ENCODE results near the gene C16orf74. TPM values are rescaled to one million over a fixed set of nuclear protein-coding genes. Genes with fewer than 3 reads are reported as not detected.

Gene C16orf74
- total RNA-seq, 1 donor from 2014 or later = 0.30 TPM

DNA sequence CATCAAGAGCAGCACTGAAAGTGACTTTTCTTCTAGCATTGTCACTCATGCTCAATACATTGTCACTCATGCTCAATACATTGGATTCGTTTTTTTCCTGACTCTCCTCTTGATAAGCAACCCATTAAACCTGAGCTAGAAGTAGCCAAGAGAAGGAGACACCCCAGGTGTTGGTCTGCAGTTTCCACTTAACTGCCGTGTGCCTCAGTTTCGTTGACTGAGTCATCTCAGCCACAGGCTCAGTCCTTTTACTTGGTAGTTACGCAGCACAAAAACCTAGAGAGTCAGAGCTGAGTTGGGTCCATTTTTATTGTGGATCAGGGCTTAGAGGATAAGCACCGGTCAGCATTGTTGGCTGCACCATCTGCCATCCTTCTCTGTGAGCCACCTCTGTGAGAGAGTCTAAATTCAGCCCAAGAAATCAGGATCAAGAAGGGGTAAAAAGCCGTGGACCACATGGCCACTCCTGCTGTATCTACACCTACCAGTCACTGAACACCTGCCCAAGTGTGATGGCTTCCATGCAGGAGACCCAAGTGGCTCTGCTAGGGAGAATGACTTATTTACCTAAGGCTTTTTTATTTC, 73.4 kb downstream of the C16orf74 start:
- ATAC-seq = no peak
- DNase-seq (ENCODE audit: low spot score) = no peak

DNA sequence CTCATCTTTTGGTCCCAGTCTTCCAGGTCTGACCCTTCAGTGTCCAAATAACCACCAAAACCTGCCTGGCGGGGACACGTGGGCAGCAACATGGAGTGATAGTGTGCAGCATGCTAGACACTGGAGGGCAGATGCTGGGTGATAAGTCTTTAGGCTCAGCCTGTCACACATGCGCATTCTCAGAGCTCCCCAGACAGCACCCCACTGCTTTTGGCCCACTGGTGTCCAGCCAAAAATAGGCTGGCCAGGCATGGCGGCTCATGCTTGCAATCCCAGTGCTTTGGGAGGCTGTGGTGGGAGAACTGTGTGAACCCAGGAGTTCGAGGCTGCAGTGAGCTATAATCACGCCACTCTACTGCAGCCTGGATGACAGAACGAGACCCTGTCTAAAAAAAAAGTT, 74.4 kb downstream of the C16orf74 start:
- no peak for ATAC-seq
- no peak for DNase-seq (ENCODE audit: low spot score)

DNA sequence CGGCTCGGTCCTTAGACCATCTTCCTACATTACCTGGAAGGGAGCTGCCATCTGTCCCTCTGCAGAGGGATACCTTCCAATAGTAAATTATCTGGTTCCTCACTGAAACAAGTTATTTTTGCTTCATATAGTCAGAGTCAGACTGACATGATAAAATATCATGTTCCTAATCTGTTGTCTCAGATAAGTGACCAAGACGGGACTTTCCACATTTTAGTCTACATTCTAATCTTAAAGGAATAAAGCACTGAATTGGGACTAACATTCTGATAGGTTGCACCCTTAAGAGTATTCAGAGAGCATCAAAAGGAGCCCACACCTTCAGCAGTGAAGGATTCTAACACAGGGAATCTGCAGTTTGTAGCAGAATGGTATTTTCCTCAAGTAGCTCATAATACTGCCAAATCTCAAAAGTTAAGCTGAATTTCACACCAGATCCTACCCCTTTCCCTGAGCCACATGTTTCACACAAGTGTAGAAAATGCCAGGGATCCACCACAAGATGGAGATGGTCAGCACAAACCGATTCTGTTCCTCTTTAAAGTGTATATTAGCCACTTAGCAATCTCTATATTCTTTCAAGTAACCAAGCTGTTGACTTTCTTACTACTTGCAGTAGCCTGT, 75.5 kb downstream of the C16orf74 start:
- ATAC-seq (no peak), DNase-seq (ENCODE audit: low spot score) (no peak)

DNA sequence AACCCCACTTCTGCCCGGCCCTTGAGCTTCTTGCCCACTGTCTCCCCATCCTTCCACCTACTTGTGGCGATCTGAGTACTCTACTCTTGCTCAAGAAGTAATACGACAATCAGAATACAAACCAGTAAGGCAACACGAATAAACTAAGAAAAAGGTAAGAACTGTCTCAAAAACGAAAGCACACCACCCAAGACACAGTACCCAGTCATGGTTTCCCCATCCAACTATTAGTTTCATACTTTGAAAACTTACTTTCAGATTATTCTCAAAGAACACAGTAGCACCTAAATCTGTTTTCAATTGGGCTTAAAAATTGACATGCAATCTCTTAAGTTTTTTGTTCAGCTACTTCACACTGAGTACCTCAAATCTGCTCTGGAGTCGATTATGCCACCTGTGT, 76.1 kb downstream of the C16orf74 start:
- DNase-seq (ENCODE audit: low spot score) (no peak), ATAC-seq (no peak)

DNA sequence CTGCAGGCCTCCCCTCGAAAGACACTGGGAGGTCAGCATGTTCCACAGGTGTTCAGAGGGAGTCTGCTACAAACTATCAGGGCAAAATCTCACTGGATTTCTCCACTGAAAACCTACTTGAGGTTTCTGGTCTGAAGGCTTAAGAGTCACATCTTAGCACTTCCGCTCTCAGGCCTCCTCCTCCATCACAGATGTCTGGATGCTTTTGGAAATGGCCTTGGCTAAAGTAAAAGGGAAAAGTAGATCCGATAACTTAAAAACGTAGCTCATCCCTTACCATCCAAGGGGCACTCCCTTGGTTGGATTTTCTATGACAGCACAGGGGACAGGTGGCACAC, 76.5 kb downstream of the C16orf74 start:
- ATAC-seq = no peak
- no peak for DNase-seq (ENCODE audit: low spot score)

DNA sequence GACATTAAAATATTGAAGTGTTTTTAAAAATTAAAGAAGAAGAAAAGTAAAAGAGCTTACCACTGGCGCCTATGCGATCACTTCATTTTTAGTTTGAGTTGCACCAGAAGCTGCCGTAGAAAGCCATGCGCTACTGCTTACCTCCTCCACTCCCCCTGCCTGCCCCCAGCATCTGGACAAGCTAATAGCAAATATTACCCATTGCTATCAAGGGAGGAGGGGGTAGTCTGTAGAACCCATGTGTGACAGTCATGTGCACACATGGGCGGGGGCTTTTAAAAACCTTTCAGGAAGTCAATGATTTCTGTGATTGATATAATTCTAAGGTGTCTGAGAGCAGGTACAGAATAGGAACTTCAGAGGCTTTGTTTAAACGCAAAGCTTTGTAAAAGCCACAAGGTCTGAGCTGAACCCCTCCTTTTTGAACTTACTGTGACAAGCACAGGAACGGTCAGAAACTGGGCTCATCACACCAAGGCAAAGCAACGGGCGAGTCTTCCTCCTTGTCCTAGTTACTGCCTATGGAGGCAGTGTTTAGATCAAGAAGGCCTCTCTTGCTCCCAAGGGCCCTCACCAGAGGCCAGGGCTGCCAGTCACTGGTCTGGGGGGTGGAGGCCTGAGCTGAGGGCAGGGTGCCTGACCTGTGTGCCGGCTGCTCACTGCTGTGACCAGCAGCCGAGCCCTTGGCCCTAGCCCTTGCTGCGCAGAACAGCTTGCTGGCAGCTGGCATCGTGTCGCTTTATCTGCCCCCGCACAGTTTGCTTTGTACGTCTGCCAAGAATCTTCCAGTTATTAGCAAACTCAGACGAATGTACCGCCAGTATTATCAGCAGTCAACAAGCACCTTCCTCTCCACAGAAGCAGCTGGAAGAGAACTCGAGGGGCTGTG, 77.1 kb downstream of the C16orf74 start:
- DNase-seq (ENCODE audit: low spot score) (peak; percentile 95), ATAC-seq (peak; percentile 97)

DNA sequence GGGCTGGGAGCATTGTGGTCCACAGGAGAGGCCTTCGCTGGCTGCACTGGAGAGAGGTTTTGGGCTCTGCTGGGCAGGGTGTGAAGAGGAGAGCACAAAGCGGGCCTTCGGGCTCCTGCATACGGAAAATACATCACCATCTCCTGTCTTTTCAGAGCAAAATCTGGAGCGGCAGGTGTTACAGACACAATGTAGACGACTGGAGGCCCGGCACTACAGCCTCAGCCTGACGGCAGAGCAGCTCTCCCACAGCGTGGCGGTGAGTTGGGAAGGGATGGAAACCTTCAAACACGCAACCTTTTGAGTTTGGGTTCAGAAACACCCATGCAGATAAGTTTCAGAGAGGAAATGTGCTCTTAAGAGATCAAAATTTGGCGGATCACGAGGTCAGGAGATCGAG, 80.1 kb downstream of the C16orf74 start:
- DNase-seq (ENCODE audit: low spot score) (no peak), ATAC-seq (no peak)

DNA sequence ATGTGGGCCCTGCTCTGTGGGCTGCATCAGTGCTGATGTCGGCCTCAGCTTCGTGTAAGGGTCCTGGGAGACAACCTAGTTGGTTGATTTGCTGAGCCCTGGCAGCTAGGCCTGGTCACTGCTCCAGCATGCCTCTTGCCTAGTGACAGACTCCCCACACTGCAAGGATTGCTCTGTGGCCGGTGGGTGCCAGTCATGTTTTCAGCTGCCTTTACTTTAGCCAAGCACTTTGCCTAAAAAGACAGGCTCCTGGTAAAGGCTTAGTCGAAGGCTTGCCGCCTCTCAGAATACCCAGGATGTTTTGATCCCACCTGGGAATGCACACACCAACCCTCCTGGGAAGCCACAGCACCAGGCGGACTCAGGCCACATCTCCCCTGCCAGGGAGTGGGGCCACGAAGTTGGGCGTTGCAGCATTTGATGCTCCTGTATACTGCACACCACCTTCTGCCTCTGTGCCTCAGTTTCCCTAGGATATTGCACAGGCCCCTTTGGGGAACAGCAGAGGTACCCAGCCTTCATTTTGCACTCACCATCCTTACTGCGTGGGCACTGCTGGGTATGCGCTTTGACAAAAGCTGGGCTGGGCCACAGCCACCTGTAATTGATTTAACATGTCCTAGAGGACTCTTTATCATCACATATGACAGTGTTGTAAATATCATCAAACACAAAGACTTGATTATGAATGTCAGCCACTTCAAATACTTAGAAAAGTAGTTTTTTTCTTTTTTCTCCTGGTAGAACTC, 82.0 kb downstream of the C16orf74 start:
- no peak for ATAC-seq
- DNase-seq (ENCODE audit: low spot score) = no peak

DNA sequence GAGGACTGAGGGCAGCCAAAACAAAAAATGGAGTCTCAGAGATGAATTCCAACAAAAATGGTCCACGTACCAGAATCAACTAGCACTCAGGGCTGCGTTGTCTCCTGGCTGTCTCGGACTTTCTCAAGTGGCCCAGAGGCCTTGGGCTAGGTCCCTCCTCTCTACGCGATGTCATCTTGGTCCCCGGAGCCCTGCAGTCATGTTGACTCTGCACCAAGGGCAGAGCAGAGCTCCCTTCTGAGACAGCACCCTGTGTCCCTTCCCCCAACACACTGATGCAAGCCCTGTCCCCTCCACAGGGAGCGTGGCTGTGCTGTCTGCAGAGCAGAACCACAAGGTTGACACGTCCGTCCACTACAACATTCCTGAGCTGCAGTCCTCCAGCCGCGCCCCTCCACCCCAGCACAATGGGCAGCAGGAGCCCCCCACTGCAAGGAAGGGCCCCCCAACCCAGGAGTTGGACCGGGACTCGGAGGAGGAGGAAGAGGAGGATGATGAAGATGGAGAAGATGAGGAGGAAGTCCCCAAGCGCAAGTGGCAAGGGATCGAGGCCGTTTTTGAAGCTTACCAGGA, 83.0 kb downstream of the C16orf74 start:
- no peak for DNase-seq (ENCODE audit: low spot score)
- peak; percentile 8 for ATAC-seq

DNA sequence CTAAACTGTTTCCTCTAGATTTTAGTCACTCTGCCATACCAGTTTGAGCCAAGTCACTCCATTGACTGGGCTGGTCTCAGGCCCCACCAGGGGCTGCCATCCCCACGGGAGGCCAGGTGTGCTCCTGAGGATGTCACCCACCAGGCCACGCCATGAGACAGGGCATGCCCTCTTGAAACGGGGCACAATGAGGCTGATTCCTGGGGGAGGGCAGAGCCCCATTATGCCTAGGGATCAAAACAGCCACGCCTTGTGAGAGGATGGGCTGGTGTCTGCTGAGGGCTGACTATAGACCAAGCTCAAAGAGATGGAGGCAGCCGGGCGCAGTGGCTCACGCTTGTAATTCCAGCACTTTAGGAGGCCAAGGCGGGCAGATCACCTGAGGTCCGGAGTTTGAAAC, 83.6 kb downstream of the C16orf74 start:
- ATAC-seq = no peak

DNA sequence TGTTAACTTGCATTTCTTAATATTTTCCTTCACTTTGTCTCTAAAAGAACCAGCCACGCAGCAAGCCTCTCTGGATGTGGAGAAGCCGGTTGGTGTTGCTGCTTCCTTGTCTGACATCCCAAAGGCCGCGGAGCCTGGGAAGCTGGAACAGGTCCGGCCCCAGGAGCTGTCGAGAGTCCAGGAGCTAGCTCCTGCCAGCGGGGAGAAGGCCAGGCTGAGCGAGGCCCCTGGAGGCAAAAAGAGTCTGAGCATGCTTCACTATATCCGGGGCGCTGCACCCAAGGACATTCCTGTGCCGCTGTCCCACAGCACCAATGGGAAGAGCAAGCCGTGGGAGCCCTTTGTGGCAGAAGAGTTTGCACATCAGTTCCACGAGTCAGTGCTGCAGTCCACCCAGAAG, 85.0 kb downstream of the C16orf74 start:
- no peak for ATAC-seq

More for the DNA sequence above, 83.6 kb downstream of the C16orf74 start:
- no peak for DNase-seq (ENCODE audit: low spot score)

DNA sequence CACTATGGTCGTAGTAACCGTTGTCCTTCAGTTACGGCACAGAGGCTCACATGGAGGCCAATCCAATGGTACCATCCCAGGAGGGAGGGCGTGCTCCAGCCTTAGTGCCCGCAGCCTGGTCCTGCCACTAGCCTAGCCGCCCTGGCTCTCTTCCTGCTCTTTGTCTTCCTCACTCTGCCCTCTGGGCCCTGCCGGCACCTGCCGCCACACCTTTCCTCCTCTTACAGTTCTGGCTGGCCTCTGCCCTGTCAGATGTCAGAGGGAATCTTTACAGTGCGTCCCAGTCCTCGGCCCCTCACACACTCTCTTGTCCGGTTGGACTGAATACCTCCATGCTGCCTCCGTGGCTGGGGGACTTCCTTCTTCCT, 85.5 kb downstream of the C16orf74 start:
- ATAC-seq = no peak
- DNase-seq (ENCODE audit: low spot score) = no peak

More for the DNA sequence above, 85.0 kb downstream of the C16orf74 start:
- DNase-seq (ENCODE audit: low spot score) = no peak

DNA sequence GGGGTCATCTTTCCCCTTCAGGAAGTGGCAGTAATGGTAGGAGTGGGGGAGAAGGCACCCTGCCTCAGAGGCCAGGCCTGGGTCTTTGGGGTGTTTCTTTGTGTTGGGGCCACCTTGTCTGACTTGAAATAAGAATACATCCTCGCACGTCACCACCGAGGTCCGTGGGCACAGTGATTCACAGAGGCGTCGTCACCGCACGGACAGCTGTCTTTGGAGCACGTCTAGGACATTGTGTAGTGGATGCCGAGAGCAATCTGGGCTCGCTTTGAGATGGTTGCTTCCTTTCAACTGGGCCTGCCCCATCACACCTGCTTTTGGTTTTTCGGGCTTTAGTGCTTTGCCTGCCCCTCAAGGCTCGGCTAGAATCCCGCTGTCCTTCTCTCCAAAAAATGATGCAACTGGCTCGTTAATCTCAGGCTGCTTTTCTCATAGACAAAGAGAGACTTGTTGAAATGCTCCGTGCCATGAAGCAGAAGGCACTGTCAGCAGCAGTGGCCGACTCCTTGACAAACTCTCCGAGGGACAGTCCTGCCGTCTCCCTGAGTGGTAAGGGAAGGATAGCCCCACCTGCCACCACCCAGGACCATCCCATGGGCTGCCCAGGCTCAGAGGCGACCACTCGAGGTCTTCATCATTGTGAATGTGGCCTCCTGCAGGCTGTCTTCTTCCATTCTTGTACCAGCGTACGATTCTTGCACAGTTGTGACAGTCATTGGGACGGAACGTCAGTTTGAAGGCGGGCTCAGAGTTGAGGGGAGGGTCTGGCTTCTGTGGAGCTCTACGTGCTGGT, 86.1 kb downstream of the C16orf74 start:
- DNase-seq (ENCODE audit: low spot score) = no peak
- ATAC-seq = no peak

DNA sequence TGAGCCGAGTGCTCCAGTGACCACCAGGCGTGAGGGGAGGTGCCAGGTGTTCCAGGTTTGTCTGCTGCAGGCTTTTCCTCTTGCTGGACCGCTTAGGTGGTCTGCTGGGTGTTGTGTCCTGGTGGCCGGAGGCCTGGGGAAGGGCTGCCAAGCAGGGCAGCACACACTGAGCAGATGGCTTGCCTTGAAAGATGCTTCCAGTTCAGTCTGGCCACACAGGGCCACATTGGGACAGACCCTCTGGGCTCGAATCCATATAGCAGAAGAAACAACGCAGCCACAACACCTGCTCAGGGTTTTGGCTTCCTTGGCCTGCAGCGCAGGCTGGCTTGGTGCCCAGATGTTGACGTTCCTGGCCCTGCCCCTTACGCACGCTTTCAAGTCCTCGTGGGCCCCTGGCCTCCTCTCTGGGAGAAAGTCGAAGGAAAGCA, 87.0 kb downstream of the C16orf74 start:
- ATAC-seq (no peak), DNase-seq (ENCODE audit: low spot score) (no peak)

DNA sequence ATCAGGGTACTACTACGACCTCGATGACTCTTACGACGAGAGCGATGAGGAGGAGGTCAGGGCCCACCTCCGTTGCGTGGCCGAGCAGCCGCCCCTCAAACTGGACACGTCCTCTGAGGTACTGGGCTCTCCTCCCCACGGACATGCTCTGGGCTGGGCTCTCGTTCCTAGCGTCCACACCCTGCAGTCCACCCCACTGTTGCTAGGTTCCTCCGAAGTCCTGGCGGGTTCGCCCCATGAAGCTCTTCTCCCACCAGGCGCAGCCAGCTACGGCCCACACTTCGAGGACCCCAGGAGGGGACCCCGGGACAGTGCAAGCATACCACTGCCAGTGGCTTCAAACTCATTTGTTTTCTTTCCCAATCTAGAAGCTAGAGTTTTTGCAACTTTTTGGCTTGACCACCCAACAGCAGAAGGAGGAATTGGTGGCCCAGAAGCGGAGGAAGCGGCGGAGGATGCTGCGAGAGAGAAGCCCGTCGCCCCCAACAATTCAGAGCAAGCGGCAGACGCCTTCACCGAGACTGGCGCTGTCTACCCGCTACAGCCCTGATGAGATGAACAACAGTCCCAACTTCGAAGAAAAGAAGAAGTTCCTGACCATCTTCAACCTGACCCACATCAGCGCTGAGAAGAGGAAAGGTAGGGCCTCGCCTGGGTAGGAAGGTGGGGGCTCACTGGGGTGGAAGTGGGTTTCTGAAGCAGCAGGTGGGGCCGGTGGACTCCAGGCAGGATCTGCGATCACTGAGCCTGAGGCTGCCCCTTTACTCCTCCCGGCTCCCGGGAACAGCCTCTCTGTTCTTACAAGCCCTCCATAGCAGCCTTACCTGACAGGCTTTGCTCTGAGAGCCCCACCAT, 87.7 kb downstream of the C16orf74 start:
- ATAC-seq (no peak), DNase-seq (ENCODE audit: low spot score) (no peak)

DNA sequence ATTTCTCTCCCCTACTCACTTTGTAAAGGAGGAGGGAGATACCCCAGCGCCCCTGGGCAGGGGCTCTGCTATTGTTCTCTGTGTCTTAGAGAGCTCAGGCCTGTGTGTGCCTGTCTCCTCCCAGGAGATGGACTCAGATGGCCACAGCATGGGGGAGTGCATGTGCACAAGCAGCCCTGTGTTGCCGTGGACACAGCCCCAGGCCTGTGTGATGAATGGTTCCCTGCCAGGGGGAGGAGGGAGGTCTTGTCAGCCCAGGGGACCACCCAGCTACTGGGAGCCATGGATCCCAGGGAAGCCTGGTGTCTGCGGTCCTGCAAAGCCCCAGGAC, 88.4 kb downstream of the C16orf74 start:
- DNase-seq (ENCODE audit: low spot score) (no peak), ATAC-seq (no peak)

DNA sequence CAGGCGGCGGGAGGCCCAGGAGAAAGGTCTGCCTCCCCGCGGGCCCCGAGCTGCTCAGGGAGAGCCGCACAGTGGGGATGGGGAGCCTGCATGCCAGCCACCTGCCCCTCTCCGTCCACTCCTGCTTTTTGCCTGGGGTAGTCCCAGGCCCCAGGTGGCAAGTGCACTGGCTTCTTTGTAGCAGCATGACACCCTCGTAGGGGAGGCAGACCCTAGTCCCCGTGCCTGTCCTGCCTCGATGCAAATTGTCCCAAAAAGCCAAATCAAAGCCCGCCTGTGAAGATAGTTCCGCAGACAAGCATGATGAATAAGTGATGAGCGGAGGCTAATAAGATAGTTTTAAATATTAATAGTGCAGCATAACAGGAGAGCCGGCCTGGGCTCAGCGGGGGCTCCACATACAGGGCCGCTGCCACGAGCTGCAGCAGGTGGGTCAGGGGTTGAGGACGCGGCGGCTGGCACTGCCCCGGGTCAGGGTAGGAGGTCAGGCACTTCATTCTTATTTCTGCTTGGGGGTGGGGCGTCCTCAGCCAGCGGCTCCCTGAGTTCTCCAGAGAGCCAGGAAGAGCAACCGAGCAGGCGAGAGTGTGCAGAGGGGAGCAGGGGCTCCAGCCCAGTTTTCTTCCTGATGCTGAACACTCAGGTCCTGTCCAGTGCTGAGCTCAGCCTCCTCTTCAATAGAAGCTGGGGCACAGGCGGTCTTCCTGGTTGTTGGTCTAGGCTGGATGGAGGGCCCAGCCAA, 89.0 kb downstream of the C16orf74 start:
- ATAC-seq = no peak
- no peak for DNase-seq (ENCODE audit: low spot score)

DNA sequence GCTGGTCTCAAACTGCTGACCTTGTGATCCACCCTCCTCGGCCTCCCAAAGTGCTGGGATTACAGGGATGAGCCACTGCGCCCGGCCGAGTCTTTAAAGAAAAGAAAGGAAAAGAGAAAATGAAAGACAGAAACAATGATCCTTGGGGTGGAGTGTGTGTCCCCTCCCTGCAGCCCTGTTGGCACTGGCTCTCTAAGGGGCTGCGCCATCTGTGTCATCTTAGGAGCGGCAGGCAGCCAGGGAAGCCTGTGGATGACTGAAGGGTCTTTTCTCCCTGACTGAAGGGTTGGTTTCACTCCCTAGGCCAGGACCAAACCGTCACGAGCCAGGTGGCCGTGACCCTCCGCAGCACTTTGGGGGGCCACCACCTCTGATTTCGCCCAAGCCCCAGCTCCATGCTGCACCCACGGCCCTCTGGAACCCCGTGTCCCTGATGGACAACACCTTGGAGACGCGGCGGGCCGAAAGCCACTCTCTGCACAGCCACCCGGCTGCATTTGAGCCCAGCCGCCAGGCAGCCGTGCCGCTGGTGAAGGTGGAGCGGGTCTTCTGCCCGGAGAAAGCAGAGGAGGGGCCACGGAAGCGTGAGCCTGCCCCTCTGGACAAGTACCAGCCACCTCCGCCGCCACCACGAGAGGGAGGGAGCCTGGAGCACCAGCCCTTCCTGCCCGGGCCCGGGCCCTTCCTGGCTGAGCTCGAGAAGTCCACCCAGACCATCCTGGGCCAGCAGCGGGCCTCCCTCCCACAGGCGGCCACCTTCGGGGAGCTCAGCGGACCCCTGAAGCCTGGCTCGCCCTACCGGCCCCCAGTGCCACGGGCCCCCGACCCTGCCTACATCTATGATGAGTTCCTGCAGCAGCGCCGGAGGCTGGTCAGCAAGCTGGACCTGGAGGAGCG, 89.8 kb downstream of the C16orf74 start:
- no peak for DNase-seq (ENCODE audit: low spot score)
- ATAC-seq = no peak
